ENCODE data around the gene FAM20C. TPM values are rescaled to one million over a fixed set of nuclear protein-coding genes. Genes with fewer than 3 reads are reported as not detected.
A peak's percentile ranks its signal among the peaks of the same experiment; 100 is the strongest.

The FAM20C gene
- total RNA-seq (2013; cell fraction: nucleolus; rRNA removed) = not detected in 2 replicates
- total RNA-seq (2014; rRNA removed) = not detected in 2 replicates
- not detected in 2 replicates for total RNA-seq (2014; rRNA removed; fragmentation: Illumina TruSeq; extraction: Trizol)
- total RNA-seq (2021) = 0.08 and 0.44 TPM in 2 replicates
- polyA plus RNA-seq (2011; ENCODE audit: low read depth) = not detected
- polyA plus RNA-seq (2011; rRNA removed) = not detected in 2 replicates
- polyA plus RNA-seq (2011; cell fraction: cytosol; rRNA removed) = not detected in 2 replicates
- not detected in 2 replicates for polyA plus RNA-seq (2011; cell fraction: nucleus; rRNA removed)
- not detected in 2 replicates for polyA plus RNA-seq (2012)
- polyA plus RNA-seq (2014; fragmentation: Illumina TruSeq; extraction: Trizol) = not detected in 2 replicates
- polyA plus RNA-seq (2014; fragmentation: Nextera tagmentation; extraction: Ambion mirVana) = not detected
- not detected in 2 replicates for polyA plus RNA-seq (2014; rRNA removed)
- not detected for polyA plus RNA-seq (2016; fragmentation: Nextera tagmentation; extraction: Ambion mirVana)
- polyA minus RNA-seq (2011; rRNA and poly(A)+ RNA removed) = not detected in 2 replicates
- polyA minus RNA-seq (2011; cell fraction: cytosol; rRNA and poly(A)+ RNA removed) = not detected in 2 replicates
- polyA minus RNA-seq (2011; cell fraction: nucleus; rRNA and poly(A)+ RNA removed) = not detected in 2 replicates
- Bru-seq, nascent RNA = percentile 5 among the genes with signal in this experiment
- percentile 6 among the genes with signal in this experiment for BruChase-seq, experiment 1, labeled RNA remaining after a 6-hour chase
- percentile 11 among the genes with signal in this experiment for BruChase-seq, experiment 2, labeled RNA remaining after a 2-hour chase
- long read RNA-seq, experiment 1 = 0 reads
- long read RNA-seq, experiment 2 = 0 reads

DNA sequence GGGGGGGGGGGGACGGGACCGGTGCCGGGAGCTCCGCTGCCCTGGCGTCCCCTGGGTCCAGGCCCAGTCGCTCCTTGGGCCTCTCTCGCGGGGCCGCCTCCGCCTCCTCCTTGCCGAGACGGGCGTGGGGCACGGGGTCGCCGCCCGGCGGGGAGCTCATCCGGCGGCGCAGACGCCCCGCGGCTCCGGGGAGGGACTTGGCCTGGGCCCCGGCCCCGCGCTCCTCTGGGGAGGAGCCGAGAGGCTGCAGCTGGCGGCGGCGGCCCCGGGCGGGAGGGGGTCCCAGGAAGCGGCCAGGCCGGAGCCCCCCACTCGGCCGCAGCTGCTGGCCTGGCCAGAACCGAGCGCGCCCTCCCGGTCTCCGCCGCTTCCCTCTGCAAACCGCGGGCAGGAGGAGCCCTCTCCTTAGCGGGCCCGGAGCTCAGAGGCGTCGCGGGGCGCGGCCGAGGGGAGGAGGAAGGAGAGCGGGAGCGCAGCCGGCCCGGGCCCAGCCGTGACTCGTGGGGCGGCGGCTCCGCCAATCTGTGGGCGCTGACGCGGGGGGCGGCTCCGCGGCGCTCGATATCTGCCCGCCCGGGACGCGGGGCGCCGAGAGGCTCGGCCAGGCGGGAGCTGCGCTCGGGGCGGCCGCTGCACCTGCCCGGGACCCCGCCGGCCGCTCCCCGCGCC lies at the start of gene FAM20C:
Gene FAM20C (plus strand): TSS at position 591 of the 669 bp plus-strand sequence. CDS start 629 bp downstream, outside the sequence.
- ATAC-seq = no peak
- no peak within 1 kb of the TSS for H3K9ac ChIP-seq (ENCODE audit: control insufficient read depth, insufficient read depth, low read length)
- H3K4me1 ChIP-seq (ENCODE audit: control insufficient read depth, insufficient read depth, low read length) = no peaks in the 10 kb centered on the region
- no peak within 1 kb of the TSS for H2AFZ ChIP-seq (ENCODE audit: control insufficient read depth, low read depth, low read length)
- no peaks in the 10 kb centered on the region for H3K9me3 ChIP-seq (replicated peaks; ENCODE audit: control insufficient read depth, insufficient read depth, low read length)
- SMC1A ChIA-PET (ENCODE audit: uncharacterized antibody, unreplicated experiment) = no interaction called here
- RAD21 ChIA-PET (ENCODE audit: unreplicated experiment) = no interaction called here
- in situ Hi-C loops (cut with MboI) = no loop called here
- no peaks in the 10 kb centered on the region for H3K36me3 ChIP-seq (ENCODE audit: control insufficient read depth in 2 of 2, insufficient read depth in 2 of 2, low read length in 1 of 2)
- no peak within 1 kb of the TSS for H3K27ac ChIP-seq (ENCODE audit: control insufficient read depth, insufficient read depth)
- H4K20me1 ChIP-seq (ENCODE audit: control insufficient read depth, insufficient read depth) = no peaks in the 10 kb centered on the region
- FAIRE-seq = no peak
- DNase-seq (ENCODE audit: low read depth, low spot score) = no peak
- no peak within 1 kb of the TSS for H3K4me2 ChIP-seq (ENCODE audit: control insufficient read depth, insufficient read depth)
- 3% methylated on average over 59 of the region's 89 CpGs for WGBS (ENCODE audit: insufficient coverage, insufficient replicate concordance, low lambda C conversion rate, missing lambda C conversion rate)
- no peaks in the 10 kb centered on the region for H3K79me2 ChIP-seq (ENCODE audit: control insufficient read depth, insufficient read depth, low read length)
- POLR2A ChIA-PET = no interaction called here
- H3K27me3 ChIP-seq (replicated peaks in 1 of 2; ENCODE audit: control insufficient read depth in 2 of 2, insufficient read depth in 2 of 2, low read length in 1 of 2) = no peaks in the 10 kb centered on the region
- intact Hi-C loops (cut with micrococcal nuclease; ENCODE audit: unreplicated experiment) = no loop called here
- BruUV-seq (replicated peaks) = no TSS peak
- no peak within 1 kb of the TSS for H3K4me3 ChIP-seq
- TF ChIP-seq, protein P1, sequence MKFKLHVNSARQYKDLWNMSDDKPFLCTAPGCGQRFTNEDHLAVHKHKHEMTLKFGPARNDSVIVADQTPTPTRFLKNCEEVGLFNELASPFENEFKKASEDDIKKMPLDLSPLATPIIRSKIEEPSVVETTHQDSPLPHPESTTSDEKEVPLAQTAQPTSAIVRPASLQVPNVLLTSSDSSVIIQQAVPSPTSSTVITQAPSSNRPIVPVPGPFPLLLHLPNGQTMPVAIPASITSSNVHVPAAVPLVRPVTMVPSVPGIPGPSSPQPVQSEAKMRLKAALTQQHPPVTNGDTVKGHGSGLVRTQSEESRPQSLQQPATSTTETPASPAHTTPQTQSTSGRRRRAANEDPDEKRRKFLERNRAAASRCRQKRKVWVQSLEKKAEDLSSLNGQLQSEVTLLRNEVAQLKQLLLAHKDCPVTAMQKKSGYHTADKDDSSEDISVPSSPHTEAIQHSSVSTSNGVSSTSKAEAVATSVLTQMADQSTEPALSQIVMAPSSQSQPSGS (IDR thresholded peaks at IDR 0.05; ENCODE audit: low read length) = no peak
- no peak for TF ChIP-seq MTA3 (IDR thresholded peaks at IDR 0.05; ENCODE audit: borderline replicate concordance, low read length)
- no peak for TF ChIP-seq HDAC2 (IDR thresholded peaks at IDR 0.05)
- no peak for TF ChIP-seq POU2F2 (IDR thresholded peaks at IDR 0.05; ENCODE audit: borderline replicate concordance, low read depth, low read length)
- TF ChIP-seq BMI1 (IDR thresholded peaks at IDR 0.05; ENCODE audit: borderline replicate concordance) = no peak
- no peak for TF ChIP-seq RUNX3 (IDR thresholded peaks at IDR 0.05; ENCODE audit: low read length)
- no peak for TF ChIP-seq ZZZ3 (IDR thresholded peaks at IDR 0.05; ENCODE audit: control insufficient read depth, insufficient read length, low read depth)
- CTCF ChIA-PET = no interaction called here
